ENCODE data around the gene DNM1L.
A peak's percentile ranks its signal among the peaks of the same experiment; 100 is the strongest.

Gene DNM1L

GRCh38 chr12:32679091-32679919 lies at the start of gene DNM1L:
DNM1L (plus strand) TSS chr12:32679301; CDS start chr12:32679364, 63 bp downstream.
- in situ Hi-C loops (cut with MboI; ENCODE audit: low pct_unique_long_range_greater_than_20kb, low sequenced_read_pairs), result no loop called here
- DNase-seq, result peak; percentile 97

DNA sequence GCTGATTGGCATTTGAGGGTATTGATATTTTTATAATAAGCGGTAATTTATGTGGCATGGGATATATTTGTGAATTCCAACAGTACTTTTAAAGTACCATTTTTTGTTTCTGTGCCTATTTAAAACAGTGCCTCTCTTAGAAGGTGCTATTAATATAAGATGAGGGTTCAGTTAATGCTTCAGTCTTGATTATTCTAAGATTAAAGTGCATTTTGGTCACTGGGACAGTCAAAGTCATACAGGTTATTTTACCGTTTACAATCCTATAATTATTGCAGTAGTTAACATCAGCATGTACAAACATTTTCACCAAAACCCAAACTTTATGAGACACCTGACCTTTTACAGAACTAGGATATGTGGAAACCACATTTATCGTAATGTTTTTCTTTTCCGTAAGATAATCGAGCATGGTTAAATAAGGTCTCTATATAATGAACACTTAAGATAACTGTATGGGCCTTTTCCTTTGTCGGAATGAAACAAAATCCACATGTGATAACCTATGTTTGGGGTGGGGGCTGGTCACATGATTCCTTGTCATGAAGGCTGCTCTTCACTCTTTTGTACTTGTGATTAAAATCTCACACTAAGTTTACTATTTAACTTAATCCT lies 37.7 kb upstream of the DNM1L start:
- in situ Hi-C loops (cut with MboI; ENCODE audit: low pct_unique_long_range_greater_than_20kb, low sequenced_read_pairs), result no loop called here
- DNase-seq, result no peak

GRCh38 chr12:32644431-32644830 lies 34.7 kb upstream of the DNM1L start:
- in situ Hi-C loops (cut with MboI; ENCODE audit: low pct_unique_long_range_greater_than_20kb, low sequenced_read_pairs), result no loop called here
- DNase-seq, result peak; percentile 65

- in situ Hi-C loops (cut with MboI; ENCODE audit: low pct_unique_long_range_greater_than_20kb, low sequenced_read_pairs), result no loop called here
- no peak for DNase-seq
These were observed 31.8 kb upstream of the DNM1L start for GRCh38 chr12:32647275-32647674.

DNA sequence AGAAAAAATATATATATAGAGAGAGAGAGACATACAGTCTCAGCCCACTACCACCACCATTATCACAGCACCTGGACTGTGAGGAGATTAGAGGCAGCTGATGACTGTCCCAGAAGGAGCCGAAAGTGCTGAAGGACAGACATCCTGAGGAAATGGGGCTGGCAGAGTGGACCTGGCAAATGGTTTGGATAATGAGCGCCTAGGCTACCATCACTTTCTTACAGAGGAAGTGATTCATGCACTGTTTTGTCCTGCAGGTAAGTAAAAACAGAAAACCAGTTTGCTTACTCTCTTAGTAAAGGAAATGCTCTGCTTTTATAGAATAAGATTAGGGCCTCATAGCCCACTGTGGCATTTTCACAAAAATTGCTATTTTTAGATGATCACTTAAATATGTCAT lies 28.6 kb upstream of the DNM1L start:
- in situ Hi-C loops (cut with MboI; ENCODE audit: low pct_unique_long_range_greater_than_20kb, low sequenced_read_pairs), result loop anchor here (25.0 kb wide), 2 partner anchors 188 to 288 kb away; no protein-coding TSS in a partner anchor
- DNase-seq, result no peak

DNA sequence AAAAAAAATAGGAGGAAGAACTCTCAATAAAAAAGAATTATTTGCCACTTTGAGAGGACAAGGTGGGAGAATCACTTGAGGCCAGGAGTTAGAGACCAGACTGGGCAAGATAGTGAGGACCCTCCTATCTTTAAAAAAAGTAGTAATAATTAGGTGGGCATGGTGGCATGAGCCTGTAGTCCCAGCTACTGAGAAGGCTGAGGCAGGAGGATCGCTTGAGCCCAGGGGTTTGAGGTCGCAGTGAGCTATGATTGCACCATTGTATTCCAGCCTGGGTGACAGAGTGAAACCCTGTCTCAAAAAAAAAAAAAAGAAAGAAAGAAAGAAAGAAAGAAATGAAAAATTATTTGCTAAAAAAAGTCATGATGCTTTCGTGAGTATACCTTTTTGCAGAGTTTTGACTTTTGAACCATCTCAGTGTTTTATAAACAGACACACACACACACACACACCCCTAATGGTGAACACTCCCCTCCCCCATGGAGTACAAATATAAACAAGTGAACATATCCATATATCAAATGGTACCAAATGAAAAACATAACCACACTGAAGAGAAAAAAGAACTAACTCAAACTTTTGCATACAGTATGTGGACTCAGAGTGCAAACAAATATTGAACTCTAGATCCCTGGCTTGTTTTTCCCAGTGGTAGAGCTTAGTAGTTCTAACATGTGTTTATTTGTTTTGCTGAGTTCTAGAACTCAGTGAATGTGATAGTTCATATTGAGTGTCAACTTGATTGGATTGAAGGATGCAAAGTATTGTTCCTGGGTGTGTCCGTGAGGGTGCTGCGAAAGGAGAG lies 27.7 kb upstream of the DNM1L start:
- DNase-seq, result no peak
- in situ Hi-C loops (cut with MboI; ENCODE audit: low pct_unique_long_range_greater_than_20kb, low sequenced_read_pairs), result loop anchor here (25.0 kb wide), 2 partner anchors 189 to 289 kb away; no protein-coding TSS in a partner anchor

DNA sequence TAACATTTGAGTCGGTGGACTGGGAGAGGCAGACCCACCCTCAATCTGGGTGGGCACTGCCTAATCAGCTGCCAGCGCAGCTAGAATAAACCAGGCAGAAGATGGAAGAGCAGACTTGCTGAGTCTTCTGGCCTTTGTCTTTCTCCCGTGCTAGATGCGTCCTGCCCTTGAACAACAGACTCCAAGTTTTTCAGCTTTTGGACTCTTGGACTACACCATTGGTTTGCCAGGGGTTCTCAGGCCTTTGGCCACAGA lies 27.2 kb upstream of the DNM1L start:
- DNase-seq, result no peak
- in situ Hi-C loops (cut with MboI; ENCODE audit: low pct_unique_long_range_greater_than_20kb, low sequenced_read_pairs), result loop anchor here (25.0 kb wide), 2 partner anchors 190 to 290 kb away; no protein-coding TSS in a partner anchor

- no peak for DNase-seq
- in situ Hi-C loops (cut with MboI; ENCODE audit: low pct_unique_long_range_greater_than_20kb, low sequenced_read_pairs), result loop anchor here (25.0 kb wide), 2 partner anchors 198 to 298 kb away; no protein-coding TSS in a partner anchor
These were observed 19.1 kb upstream of the DNM1L start for GRCh38 chr12:32659908-32660440.

GRCh38 chr12:32661706-32662105 lies 17.4 kb upstream of the DNM1L start:
- in situ Hi-C loops (cut with MboI; ENCODE audit: low pct_unique_long_range_greater_than_20kb, low sequenced_read_pairs), result loop anchor here (25.0 kb wide), 2 partner anchors 199 to 299 kb away; no protein-coding TSS in a partner anchor
- DNase-seq, result no peak

DNA sequence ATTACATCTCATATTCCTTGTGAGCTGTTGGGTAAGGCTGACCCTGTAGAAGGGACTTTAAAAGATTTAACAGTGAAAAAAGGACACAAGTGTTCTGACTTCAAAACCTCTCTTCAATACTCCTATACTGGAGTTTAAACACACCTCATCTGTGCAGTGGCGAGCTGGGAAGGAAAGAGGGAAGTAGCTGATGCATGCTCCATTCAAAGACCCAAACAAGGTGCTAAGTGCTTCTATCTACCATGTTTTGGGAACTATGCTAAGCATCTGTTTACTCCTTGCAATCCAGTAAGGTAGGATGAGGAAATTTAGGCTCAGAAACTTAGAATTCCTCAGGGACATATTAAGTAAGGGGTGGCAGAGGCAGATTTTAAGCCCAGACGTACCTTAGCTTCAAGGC lies 16.4 kb upstream of the DNM1L start:
- in situ Hi-C loops (cut with MboI; ENCODE audit: low pct_unique_long_range_greater_than_20kb, low sequenced_read_pairs), result loop anchor here (25.0 kb wide), 2 partner anchors 200 to 300 kb away; no protein-coding TSS in a partner anchor
- peak; percentile 16 for DNase-seq

DNA sequence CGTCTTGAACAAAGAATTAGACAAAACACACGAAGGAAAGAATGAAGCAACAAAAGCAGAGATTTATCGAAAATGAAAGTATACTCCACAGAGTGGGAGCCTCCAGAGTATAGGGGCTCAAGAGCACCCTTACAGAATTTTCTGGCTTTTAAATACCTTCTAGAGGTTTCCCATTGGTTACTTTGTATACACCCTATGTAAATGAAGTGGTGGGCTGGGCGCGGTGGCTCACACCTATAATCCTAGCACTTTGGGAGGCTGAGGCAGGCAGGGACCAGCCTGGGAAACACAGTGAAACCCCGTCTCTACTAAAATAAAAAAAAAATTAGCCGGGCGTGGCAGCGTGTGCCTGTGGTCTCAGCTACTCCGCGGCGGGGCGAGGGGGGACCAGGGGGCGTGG lies 13.1 kb upstream of the DNM1L start:
- no peak for DNase-seq
- in situ Hi-C loops (cut with MboI; ENCODE audit: low pct_unique_long_range_greater_than_20kb, low sequenced_read_pairs), result loop anchor here (25.0 kb wide), 2 partner anchors 204 to 304 kb away; no protein-coding TSS in a partner anchor

DNA sequence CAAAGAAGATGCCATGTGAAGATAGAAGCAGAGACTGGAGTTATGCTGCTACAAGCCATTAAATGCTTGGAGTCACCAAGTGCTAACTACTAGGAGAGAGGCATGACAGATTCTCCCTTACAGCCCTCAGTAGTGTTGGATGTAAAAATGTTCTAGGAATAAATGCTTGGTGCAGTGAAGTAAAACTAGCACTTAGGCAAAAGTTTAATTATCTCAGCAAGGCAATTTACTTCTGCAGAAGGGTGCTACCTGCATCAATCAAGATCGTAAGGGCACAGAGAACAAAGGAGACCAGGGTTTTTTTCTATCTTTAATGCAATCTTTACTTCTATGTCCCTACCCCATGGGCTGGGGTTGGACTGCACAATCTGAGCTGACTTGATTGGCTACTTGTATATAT lies 9.5 kb upstream of the DNM1L start:
- DNase-seq, result no peak
- in situ Hi-C loops (cut with MboI; ENCODE audit: low pct_unique_long_range_greater_than_20kb, low sequenced_read_pairs), result loop anchor here (25.0 kb wide), 2 partner anchors 207 to 307 kb away; no protein-coding TSS in a partner anchor

DNA sequence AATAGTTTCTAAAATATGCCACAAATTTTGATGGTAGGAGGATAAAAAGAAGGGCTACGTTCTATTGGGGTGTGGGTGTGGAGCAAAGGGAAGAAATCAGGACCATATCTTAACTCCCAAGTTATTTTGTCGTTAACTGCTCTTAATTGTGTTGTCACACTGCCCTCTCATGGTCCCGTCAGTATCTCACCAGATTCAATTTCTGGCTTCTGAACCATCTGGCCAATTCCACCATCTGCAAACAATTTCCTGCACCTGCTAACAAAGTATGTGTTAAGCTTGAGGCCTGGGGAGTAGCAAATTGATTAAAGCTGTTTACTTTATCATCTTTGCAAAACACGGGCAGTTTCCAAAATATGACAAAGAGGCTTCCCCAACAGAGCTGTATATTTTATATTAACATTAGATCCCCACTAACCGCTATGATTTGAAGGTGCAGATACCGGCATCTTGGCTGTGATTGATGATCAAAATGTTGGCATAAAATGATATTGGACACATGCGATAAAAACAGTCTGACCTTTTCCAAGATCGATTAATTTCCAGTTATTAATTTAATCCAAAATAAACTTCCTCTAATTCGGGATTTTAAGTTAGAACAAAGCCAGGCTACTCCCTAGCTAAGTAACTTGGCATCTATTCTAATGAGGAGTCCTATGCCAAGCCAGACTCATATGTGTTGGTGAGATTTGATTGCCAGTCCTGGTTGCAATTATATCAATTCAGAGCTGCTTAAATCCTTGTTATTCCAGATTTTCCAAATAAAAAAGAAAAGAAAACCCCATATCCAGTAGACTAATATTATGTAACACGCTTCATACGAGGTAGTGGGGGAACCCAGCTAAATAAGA lies 6.9 kb upstream of the DNM1L start:
- in situ Hi-C loops (cut with MboI; ENCODE audit: low pct_unique_long_range_greater_than_20kb, low sequenced_read_pairs), result loop anchor here (25.0 kb wide), 2 partner anchors 210 to 310 kb away; no protein-coding TSS in a partner anchor
- DNase-seq, result peak; percentile 78

GRCh38 chr12:32679920-32680237 lies 778 bp downstream of the DNM1L start:
- DNase-seq, result no peak
- in situ Hi-C loops (cut with MboI; ENCODE audit: low pct_unique_long_range_greater_than_20kb, low sequenced_read_pairs), result no loop called here

DNA sequence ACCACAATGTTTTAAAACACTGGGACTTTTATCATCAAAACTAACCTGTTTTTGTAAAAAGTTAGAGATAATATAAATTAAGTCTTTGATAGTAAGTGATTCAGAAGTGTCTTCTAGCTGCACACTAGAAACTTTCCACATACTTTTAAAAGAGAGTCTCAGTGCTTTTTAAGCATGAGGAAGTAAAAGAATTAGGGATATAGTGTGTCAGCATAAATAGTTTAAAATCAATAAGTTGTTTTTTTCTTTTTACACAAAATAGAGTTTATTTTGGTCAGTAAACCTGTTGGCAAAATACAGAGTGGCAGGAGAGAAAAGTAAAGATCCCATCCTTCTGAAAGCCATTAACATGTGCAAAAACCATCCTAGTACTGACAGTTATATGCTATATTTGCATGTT lies 1.7 kb downstream of the DNM1L start:
- DNase-seq, result no peak
- in situ Hi-C loops (cut with MboI; ENCODE audit: low pct_unique_long_range_greater_than_20kb, low sequenced_read_pairs), result no loop called here

DNA sequence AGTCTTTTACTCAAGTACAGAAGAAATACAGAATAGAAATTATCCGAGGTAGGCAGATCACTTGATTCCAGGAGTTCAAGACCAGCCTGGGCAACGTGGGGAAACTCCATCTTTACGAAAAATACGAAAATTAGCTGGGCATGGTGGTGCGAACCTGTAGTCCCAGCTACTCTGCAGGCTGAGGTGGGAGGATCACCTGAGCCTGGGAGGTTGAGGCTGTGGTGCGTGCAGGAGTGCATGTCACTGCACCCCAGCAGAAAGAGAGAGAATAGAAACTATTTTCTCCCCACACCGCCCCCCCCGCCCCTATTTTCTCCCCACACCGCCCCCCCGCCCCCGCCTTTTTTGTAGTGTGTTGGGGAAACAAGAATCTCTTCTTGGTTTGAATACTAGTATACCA lies 2.2 kb downstream of the DNM1L start:
- in situ Hi-C loops (cut with MboI; ENCODE audit: low pct_unique_long_range_greater_than_20kb, low sequenced_read_pairs), result no loop called here
- no peak for DNase-seq

GRCh38 chr12:32686340-32686739 lies 7.2 kb downstream of the DNM1L start:
- in situ Hi-C loops (cut with MboI; ENCODE audit: low pct_unique_long_range_greater_than_20kb, low sequenced_read_pairs), result no loop called here
- DNase-seq, result no peak

GRCh38 chr12:32688786-32689185 lies 9.7 kb downstream of the DNM1L start:
- no peak for DNase-seq

GRCh38 chr12:32690927-32691326 lies 11.8 kb downstream of the DNM1L start:
- in situ Hi-C loops (cut with MboI; ENCODE audit: low pct_unique_long_range_greater_than_20kb, low sequenced_read_pairs), result no loop called here
- no peak for DNase-seq

More at GRCh38 chr12:32688786-32689185, 9.7 kb downstream of the DNM1L start:
- in situ Hi-C loops (cut with MboI; ENCODE audit: low pct_unique_long_range_greater_than_20kb, low sequenced_read_pairs), result no loop called here
